Peyer's patch (tissue), 4 donors: Measurements from ENCODE around the gene DNAH17.

ENCODE experiments used
- CTCF ChIP-seq, 6 experiments: fragments of 450-650 bp in 4 of 6; fragments of 200-600 bp in 2 of 6; sonication (generic) in 1 of 6; IDR thresholded peaks; one replicate each; pipeline ENCODE4 v1.5.1; 2017 to 2019; ENCODE audit warnings: antibody characterized with exemption in 6 of 6, mild to moderate bottlenecking in 3 of 6, moderate library complexity in 1 of 6
- POLR2A ChIP-seq, 2 donors: fragments of 450-650 bp; IDR thresholded peaks; one replicate each; pipeline ENCODE4 v1.5.1; 2017; ENCODE audit warnings: antibody characterized with exemption in 2 of 2, mild to moderate bottlenecking in 2 of 2, moderate library complexity in 2 of 2

GRCh38 chr17:78403822-78404221 is 173.4 kb downstream of the DNAH17 start:
- no peak for TF ChIP-seq CTCF (IDR thresholded peaks at IDR 0.05)
- TF ChIP-seq POLR2A (IDR thresholded peaks at IDR 0.05), result no peak
